Measurements from ENCODE around the gene FAM177A1. TPM values are rescaled to one million over a fixed set of nuclear protein-coding genes. Genes with fewer than 3 reads are reported as not detected.

Gene FAM177A1
- total and polyA plus RNA-seq, 2 of the 13 experiments (the other 11 are each of a cell fraction or from before 2014, with no cell fraction given), result 72.9 to 119 TPM

- TF ChIP-seq HMGXB3 (CRISPR knock-in tag; IDR thresholded peaks at IDR 0.05; ENCODE audit: borderline replicate concordance) (peak; percentile 86; the same call in 1 of the 2 replicates), ZBTB33 (CRISPR knock-in tag; IDR thresholded peaks at IDR 0.05) (0 out of 2 replicates have a peak, but pooled peaks have one; percentile 11), MNT (IDR thresholded peaks at IDR 0.05) (peak; percentile 40), DMTF1 (CRISPR knock-in tag; IDR thresholded peaks at IDR 0.05) (no peak), XBP1 (CRISPR knock-in tag; IDR thresholded peaks at IDR 0.05) (peak; percentile 89), MAFK (conservative IDR thresholded peaks at IDR 0.05 in 1 of 2, IDR thresholded peaks at IDR 0.05 in 1 of 2; ENCODE audit: low read length in 2 of 2) (no peak), NFE2 (CRISPR knock-in tag; IDR thresholded peaks at IDR 0.05) (no peak), ZFP1 (CRISPR knock-in tag; IDR thresholded peaks at IDR 0.05) (peak; percentile 84), ZC3H4 (CRISPR knock-in tag; IDR thresholded peaks at IDR 0.05; ENCODE audit: borderline replicate concordance) (no peak; the same call in 1 of the 2 replicates), NFYB (CRISPR knock-in tag; IDR thresholded peaks at IDR 0.05) (peak; percentile 71), U2AF2 (IDR thresholded peaks at IDR 0.05; ENCODE audit: low read depth, low read length) (no peak), ZSCAN30 (CRISPR knock-in tag; IDR thresholded peaks at IDR 0.05) (peak; percentile 98), ZNF766 (CRISPR knock-in tag; IDR thresholded peaks at IDR 0.05; ENCODE audit: borderline replicate concordance) (peak; percentile 98), CCAR2 (optimal IDR thresholded peaks at IDR 0.05; ENCODE audit: low read depth, low read length) (no peak), TP53 (CRISPR knock-in tag; conservative IDR thresholded peaks at IDR 0.05) (peak; percentile 78), DRAP1 (CRISPR knock-in tag; IDR thresholded peaks at IDR 0.05) (peak; percentile 84), RAD21 (CRISPR knock-in tag; IDR thresholded peaks at IDR 0.05) (peak; percentile 72), ZMYM4 (CRISPR knock-in tag; IDR thresholded peaks at IDR 0.05) (peak; percentile 95; the same call in 1 of the 2 replicates), EED (CRISPR knock-in tag; IDR thresholded peaks at IDR 0.05) (peak; percentile 100), ZNF253 (CRISPR knock-in tag; IDR thresholded peaks at IDR 0.05; ENCODE audit: borderline replicate concordance) (peak; percentile 97)
Observed at GRCh38 chr14:35046048-35046750, at the start of gene FAM177A1 (continued).
